Measurements from ENCODE around the gene CSTF2.
"Not testable (repeated sequence)": the region's sequence is repeated elsewhere in the genome, so short reads cannot be mapped to it uniquely, and the experiment has no call there.

Gene CSTF2, protein sequence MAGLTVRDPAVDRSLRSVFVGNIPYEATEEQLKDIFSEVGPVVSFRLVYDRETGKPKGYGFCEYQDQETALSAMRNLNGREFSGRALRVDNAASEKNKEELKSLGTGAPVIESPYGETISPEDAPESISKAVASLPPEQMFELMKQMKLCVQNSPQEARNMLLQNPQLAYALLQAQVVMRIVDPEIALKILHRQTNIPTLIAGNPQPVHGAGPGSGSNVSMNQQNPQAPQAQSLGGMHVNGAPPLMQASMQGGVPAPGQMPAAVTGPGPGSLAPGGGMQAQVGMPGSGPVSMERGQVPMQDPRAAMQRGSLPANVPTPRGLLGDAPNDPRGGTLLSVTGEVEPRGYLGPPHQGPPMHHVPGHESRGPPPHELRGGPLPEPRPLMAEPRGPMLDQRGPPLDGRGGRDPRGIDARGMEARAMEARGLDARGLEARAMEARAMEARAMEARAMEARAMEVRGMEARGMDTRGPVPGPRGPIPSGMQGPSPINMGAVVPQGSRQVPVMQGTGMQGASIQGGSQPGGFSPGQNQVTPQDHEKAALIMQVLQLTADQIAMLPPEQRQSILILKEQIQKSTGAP
- 31.3 to 93.6 reads per million in 2 experiments for total RNA-seq

DNA sequence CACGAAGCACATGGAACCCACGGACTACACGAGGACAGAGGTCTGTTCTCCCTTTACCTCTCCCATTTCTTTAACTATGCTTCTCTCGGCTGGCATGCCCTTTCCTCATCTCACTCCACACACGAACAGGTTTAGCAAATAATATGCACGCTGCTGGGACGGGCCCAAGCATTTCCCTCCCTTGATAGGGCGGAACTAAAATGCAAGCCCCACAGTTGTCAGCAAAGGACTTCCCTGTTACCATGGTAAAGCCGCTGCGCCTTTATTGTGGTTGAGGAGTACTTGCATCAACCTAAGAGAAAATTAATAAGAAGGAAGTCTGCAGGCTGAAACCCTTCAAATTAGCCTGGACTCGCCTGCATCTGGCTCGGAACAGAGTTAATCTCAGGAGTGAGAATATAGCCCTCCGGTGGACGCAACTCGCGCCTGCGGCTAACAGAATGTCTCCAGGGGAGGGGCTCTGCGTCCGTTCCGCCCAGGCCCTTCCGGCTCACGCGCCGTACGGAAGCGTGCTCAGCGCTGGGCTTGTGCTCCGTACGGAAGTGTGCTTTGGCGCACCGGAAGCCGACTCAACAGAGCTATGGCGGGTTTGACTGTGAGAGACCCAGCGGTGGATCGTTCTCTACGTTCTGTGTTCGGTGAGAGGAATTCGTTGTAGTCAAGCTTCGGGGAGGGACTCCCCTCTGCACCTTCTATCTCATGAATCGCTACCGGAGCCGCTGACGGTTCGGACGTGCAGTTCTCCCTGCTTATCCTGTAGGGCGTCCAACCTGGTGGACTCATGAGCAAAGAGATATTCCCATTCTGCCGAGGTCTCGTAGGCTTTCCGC, at the start of gene CSTF2:
Gene CSTF2 (plus strand): TSS at position 555 of the 830 bp plus-strand sequence. CDS start 26 bp downstream, at position 581.
- DNase-seq (ENCODE audit: low read depth) = peak; percentile 71

DNA sequence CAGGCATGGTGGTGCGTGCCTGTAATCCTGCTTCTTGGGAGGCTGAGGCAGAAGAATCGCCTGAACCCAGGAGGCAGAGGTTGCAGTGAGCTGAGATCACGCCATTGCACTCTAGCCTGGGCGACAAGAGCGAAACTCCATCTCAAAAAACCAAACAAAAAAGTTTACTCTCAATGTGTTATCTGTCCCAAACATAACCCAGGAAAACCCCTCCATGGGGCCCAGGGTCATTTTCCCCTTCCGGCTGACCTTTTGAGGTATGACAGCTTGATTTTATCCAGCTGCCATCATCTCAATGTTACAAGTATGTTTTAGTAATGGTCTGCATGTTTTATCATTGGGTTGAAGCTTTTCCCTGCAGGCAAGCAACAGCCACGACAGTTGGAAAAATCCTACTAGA, 23.8 kb upstream of the CSTF2 start:
- not testable (repeated sequence) for DNase-seq (ENCODE audit: low read depth)

DNA sequence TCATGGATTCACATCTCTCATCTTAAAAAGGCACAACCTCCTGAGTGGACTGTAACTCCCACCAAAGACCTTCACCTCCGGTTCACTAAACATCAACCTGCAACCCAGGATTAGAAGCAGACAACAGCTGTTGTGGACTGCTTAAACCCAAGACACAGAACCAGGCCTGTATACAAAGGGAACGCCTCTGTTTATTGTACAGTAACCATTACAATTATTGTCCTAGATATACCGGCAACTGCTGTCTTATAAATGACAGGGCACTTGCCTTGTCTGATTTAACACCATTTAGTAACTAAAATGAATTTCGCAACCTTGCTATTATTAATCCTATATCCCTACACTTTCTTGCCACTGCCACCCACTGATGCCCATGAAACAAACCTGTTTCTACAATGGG, 22.8 kb upstream of the CSTF2 start:
- no peak for DNase-seq (ENCODE audit: low read depth)

DNA sequence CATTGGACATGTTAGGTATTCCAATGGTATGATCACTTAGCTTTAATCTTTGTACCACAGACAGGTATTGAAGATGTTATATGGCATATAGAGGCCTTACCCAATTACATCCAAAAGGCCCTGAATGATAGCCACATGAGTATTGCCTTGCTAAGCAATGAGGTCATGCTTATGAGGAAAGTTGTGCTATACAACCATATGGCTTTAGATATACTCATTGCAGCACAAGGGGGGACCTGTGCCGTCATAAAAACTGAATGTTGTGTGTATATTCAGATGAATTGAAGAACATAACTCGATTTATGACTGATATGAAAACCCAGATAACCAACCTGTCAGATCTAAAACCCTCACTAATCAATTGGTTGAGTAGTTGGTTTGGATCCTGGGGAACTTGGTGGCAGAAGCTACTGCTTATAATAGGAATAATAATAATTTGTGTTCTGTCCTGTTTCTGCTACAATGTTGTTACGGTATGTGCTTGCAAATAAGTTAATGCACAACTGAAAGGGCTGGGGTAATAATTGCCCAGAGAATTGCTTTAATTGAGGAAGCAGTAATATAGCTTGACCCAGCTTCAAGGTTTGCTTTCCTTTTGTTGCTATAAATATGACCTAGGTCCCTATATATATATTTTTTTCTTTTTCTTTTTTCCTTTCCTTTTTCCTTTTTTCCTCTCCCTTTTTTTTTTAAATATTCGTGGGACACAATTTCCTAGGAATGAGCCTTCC, 21.5 kb upstream of the CSTF2 start:
- no peak for DNase-seq (ENCODE audit: low read depth)

DNA sequence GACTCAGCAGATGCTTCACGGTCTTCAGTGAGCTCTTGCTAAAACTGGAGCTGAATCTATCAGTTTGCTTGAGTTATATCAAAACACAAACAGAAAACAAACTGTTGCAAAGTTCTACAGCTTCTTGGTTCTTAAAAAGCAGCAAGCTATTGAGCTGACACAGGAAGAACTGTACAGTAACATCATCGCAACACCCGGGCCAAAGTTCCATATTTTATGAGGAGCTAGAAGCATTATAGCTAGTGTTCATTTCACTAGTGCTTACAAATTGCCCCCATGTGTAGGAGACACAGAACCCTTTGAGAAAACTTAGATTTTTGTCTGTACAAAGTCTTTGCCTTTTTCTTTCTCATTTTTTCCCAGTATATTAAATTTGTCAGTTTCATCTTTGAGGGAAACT, 17.3 kb upstream of the CSTF2 start:
- no peak for DNase-seq (ENCODE audit: low read depth)

DNA sequence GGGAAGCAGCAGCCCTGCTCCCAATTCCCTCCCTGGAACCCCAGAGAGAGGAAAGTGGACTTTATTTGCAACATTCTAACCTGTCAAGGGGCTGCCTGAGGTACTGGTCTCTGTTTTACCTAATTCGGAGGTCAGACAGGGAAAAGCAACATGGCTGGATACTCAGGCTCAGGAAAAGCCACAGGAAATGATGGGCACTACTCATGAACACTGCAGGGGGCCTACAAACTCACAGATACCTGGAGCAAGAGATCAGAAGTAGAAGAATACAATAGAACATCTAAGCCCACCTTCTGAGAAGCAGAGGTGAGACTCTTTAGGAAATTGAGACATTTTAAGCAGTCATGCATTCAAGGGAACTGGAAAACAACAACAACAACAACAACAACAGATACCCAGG, 15.4 kb upstream of the CSTF2 start:
- DNase-seq (ENCODE audit: low read depth) = no peak

DNA sequence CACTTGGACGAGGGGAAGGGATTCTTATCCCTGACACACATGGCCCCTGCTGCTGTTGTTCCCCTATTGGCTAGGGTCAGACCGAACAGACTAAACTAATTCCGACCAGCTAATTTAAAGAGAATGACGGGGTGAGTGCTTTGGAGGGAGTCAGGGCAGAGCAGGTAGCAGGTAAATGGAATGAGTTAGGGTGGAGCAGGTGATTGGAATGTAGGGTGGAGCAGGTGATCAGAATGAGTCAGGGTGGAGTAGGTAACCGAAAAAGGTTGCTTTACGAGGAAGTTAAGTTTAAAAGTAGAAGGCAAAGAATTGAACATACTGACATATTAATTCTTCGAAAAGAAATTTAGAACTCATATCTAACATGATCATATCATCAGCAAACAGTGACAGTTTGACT, 11.9 kb upstream of the CSTF2 start:
- DNase-seq (ENCODE audit: low read depth) = not testable (repeated sequence)

DNA sequence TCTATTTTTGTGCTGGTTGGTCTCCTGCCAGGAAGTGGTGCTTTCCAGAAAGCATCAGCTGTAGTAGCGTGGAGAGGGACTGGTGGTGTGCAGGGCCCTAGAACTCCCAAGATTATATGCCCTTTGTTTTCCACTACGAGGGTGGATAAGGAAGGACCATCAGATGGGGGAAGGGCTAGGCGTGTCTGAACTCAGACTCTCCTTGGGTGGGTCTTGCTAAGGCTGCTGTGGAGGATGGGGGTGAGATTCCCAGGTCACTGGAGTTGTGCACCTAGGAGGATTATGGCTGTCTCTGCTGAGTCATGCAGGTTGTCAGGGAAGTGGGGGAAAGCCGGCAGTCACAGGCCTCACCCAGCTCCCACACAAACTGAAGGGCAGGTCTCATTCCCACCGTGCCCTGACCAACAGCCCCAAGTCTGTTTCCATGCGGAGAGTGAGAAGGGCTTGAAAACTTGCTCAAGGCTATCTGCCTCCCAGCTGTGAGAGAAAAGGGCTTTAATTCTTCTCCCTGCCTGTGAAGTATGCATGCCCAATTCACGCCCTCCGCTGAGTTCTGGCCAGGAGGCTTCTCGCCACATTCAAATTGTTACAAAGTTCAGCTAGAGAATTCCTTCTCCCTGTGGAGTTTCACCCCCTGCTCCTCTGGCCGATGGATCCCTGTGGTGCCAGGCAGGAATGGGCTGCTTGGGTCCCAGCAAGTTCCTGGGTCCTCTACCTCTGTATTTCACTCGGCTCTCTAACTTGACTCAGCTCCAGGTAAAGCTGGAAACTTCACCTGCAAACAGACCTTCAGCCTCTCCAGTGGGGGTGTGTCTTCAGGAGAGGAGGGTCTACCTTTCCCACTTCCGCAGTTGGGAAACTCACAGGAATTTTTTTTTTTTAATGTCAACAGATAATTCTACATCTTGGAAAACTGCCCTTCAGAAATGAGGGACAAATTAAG, 7.7 kb upstream of the CSTF2 start:
- no peak for DNase-seq (ENCODE audit: low read depth)

DNA sequence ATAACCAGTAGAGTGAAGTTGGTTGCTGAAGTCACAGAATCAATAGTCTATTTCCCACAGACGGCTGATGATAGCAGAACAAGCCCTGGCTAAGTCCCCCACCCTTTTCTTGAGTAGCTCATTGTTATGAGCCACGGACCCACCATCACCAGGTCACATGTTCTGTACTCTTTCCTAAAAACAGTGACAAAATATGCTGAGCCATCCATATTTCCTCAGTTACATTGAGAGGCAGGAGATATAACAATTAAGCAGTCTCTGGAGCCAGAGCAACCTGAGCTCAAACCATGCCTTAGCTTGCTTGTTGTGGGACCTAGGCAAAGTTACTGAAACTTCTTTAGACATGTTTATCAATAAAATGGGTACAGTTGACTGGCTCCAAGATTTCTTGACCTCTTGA, 2.9 kb upstream of the CSTF2 start:
- DNase-seq (ENCODE audit: low read depth) = no peak

DNA sequence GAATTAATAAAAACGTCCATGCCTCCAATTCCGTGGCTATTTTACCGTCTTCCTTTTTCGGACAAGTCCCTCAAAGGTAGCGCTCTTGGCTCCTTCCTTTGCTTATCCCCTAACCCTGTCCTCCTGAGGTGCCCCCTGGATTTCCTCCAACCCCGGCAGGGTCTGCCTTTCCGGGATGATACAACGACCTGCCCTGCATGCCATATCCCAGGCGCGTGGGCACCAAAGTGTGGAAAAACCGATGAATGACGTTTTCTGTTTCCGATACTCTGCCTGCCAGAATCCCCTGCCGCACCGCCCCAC, 706 bp upstream of the CSTF2 start:
- no peak for DNase-seq (ENCODE audit: low read depth)

DNA sequence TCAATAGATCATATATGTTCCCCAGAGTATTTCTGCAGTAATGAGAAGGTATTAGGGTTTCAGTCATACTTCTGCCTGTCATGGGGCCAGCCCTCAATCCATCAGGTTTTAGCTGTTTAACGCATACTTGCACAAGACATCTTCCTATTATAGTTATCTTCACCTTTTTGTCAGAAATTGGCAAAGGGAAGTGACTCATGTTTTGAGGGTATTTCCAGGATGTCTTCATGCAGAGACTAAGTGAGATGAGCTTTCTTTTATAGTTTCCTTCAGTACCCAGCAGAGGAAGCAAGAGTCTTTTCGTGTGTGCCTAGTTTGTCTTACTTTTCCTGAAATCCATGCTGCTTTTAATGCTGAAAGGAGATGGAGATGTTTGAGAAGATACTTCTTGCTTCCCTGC, 9.5 kb downstream of the CSTF2 start:
- no peak for DNase-seq (ENCODE audit: low read depth)

DNA sequence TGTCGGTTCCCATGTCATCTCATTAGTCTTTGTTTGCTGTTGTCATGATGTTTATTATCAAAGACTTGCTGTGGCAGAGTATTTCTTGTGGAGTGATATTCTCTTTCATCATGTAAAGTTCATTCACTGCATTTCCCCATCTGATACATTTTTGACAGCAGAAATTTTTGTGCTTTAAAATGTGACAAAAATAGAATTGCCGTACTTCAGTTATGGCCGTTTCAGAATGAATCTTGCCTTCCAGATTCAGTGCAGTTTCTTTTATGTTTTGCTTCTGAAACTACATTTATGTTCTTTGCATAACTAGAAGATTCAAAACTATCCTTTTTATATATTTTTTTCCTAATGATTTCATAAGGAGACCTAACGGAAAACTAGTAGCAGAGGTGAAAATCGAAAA, 10.0 kb downstream of the CSTF2 start:
- DNase-seq (ENCODE audit: low read depth) = no peak

DNA sequence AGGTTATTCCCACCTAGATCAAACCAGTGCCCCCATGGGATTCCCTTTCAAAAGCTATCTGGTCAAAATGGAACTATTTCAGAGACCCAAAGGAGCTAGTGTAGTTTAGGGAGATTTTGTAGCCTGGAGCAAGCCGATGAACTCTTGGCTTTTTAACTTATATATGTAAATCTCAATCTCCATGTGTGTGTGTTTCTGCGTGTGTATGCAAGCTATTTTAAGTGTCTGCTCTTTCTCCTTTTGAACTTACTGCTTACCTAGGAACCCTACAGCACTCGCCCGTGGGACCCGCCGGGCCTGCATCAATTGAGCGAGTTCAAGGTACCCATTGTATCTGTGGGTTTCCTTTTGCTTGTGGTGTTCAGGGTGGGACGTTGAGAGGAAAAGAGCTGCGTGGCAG, 10.4 kb downstream of the CSTF2 start:
- no peak for DNase-seq (ENCODE audit: low read depth)

DNA sequence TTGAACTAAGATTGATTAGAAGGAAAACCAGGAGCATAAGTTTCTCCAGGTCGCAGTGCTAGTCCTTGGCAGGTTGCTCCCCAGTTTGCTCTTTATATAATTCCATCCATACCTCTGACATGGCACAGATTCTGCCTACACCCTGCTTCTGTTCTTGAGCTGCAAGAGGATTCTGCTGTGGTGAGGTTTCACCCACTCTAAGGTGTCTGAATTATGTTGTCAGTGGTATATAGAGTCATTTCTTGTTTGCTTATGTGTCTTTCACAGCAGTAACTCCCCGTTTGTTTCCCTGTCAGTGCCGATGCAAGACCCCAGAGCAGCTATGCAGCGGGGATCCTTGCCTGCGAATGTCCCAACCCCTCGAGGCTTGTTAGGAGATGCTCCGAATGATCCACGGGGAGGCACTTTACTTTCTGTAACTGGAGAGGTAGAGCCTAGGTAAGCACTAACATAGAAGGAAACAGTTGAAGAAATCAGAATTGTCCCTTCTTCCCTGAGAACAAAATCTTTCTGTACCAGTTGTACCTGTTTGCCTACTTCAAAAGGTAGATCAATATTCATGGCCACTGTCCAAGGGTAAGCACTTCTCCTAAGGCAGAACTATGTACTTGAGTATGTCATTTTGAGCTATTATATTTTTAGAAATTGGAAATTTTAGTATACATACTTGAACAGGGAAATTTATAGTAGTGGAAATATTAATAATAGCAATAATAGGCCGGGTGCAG, 11.2 kb downstream of the CSTF2 start:
- DNase-seq (ENCODE audit: low read depth) = no peak

DNA sequence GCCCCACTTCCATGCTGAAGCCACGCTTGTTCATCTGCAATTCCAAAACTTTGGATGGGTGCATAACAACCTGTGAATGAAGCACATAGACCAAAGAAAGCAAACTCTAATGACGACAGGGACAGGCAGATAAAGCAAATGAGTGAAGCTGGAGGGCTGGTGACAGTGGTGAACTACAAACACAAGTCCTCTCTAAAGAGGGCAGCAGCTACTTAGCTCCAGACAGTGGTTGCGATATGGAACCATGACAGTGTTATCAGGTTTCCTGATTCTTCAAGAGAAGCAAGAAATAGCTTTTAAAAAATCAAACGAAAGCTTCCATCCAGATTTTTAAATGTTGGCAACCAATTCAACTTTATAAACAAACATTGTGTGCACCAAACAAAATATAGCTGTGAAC, 30.1 kb downstream of the CSTF2 start:
- no peak for DNase-seq (ENCODE audit: low read depth)

DNA sequence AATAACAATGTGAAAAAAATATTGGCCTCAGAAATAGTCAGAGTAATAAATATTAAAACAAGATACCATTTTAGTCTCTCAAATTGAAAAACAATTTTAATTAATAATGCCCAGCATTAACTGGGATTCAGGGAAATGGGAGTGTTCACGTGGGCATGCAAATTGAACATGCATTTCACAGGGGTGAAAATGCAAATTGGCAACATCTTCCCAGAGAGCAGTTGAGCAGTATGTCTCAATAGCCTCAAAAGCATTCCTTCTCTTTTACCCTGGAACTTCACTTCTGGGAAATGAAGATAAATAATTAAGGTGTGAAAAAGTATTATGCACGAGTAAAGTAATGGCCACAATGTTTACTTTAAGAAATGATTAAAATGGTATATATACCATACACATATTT, 32.6 kb downstream of the CSTF2 start:
- DNase-seq (ENCODE audit: low read depth) = no peak

DNA sequence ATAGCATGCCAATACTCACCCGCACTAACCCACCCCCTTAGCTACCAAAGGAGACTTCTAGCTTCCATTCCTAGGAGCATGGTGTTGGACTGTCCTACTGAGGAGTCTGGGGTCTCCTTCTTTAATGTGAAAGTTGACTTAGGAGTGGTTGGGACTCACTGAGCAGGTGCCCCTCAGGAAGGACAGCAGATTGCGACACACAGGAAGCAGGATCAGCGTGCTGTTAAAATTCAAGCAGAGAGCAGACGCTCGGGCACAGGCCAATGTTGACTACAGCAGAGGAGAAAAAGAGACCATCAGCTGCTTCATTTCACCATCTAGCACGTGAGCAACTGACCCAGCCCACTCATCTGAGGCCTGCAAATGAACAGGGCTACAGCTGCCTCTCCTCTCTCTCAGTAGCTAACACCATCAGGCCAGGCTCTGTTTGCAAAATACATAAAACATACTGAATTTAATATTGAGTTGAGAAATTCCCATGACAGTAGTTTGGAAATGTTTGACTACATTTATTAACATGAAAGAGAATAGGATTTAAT, 43.2 kb downstream of the CSTF2 start:
- no peak for DNase-seq (ENCODE audit: low read depth)

DNA sequence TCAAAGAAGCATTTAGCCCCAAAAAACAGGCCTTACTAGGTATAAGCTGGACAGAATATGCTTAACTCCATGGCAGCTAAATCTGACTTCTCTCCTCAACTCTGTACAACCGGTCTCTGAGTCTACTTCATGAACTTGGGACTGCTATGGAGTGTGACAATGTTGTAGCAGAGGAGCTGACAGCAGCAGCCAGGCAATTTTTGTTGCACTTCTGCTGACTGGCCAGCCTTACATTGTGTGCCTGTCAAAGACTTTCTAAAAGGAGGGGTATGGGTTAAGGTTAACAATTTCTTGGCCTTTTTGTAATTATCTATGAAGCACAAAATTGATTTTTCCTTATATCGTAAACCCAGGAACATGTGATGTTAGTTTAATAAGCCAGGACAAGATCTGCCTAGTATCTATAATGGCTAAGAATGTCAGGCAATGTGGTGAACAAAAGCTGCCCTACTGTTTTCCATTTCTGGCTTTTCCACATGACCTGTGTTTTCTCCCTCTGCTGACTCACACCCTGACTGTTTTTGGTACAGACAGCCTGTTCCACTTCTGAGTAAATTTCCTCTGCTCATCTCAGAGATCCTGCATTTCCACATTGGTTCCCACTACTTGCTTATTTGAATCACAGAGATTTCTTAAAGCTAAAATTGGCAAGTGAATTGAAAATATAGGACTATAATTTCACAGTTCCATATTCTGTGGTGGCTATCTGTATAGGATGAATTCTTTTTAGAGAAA, 44.6 kb downstream of the CSTF2 start:
- DNase-seq (ENCODE audit: low read depth) = no peak

DNA sequence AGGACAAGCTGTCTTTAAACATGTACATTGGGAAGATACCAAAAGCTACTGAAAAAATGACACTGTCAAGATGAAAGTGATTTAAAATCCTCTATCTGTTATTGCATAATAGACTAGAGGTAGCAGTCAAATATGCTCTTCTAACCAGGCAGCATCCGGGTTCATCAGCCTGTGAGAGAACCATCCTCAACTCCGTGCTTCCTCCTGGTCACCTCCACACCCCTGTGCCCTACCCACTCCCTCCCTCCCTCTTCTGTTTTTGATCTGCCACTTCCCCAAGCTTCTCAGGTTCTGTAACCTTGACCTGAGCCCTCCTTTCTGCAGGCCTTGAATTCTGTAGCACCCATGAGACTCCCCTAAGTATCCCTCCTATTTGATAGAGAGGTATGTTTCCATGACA, 48.1 kb downstream of the CSTF2 start:
- no peak for DNase-seq (ENCODE audit: low read depth)

DNA sequence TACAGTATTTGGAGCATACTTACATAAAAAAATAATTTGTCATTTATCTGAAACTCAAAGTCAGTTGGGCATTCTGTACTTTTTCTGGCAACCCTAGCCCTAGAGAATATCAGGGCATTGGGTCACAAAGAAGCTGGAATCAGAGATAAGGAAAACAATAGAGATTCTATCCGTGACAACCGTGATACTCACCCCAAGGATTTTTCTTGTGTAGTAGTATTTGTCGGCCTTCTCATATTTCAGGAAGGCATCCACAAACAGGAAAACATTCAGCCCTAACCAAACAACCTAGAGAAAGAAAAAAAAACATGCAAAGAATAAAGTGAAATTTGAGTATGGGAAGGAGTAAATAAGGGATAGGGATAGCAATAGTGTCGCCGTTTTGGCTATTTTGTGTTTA, 50.3 kb downstream of the CSTF2 start:
- no peak for DNase-seq (ENCODE audit: low read depth)

Measured in T follicular helper cell (primary cell).